ENCODE results near the gene PIPOX. TPM values are rescaled to one million over a fixed set of nuclear protein-coding genes. Genes with fewer than 3 reads are reported as not detected.

Gene PIPOX
- total RNA-seq, 2 experiments from 2014 or later: 1.6 to 2.2 TPM

GRCh38 chr17:29061036-29061435 lies 18.1 kb downstream of the PIPOX start:
- DNase-seq (no peak), ATAC-seq (no peak)
- Mint-ChIP-seq H3K27me3 (no peaks in the 10 kb centered on the region), H3K27ac (no peak overlapping the region), H3K4me1 (no peaks in the 10 kb centered on the region), H3K36me3 (no peaks in the 10 kb centered on the region), H3K9me3 (ENCODE audit: low read depth) (no peaks in the 10 kb centered on the region), H3K4me3 (no peak overlapping the region)
- CTCF ChIA-PET: no interaction called here

DNA sequence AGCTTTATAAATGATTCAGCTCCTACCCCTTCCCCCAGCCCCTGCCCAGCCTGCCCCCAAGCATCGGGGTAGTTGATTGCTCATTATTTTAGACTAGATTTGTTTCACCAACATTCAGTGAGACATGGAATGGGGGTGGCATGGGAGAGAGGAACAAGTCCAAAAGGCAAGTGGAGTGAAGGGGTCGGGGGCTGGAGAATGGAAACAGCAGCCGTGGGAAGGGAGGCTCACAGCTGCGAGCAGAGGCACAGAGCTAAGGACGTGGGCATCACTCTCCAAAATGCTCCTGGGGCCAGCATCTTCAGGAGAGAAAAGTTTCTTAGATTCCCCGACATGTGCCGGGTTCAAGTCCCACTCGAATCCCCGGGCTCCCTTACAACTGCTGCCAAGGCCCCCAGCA lies 19.3 kb downstream of the PIPOX start:
- no peaks in the 10 kb centered on the region for H3K36me3 Mint-ChIP-seq
- H3K27me3 Mint-ChIP-seq: no peaks in the 10 kb centered on the region
- H3K27ac Mint-ChIP-seq: no peak overlapping the region
- CTCF ChIA-PET: interaction anchor here (1.1 kb wide), 1 partner anchor 55 kb away, joined by 4 read pairs; no protein-coding TSS in a partner anchor
- H3K4me1 Mint-ChIP-seq: no peaks in the 10 kb centered on the region
- no peak for DNase-seq
- no peak for ATAC-seq
- H3K9me3 Mint-ChIP-seq (ENCODE audit: low read depth): no peaks in the 10 kb centered on the region
- H3K4me3 Mint-ChIP-seq: no peak overlapping the region

GRCh38 chr17:29063992-29064391 lies 21.1 kb downstream of the PIPOX start:
- ATAC-seq (no peak), DNase-seq (no peak)
- Mint-ChIP-seq H3K36me3 (no peaks in the 10 kb centered on the region), H3K27me3 (no peaks in the 10 kb centered on the region), H3K4me3 (no peak overlapping the region), H3K9me3 (ENCODE audit: low read depth) (no peaks in the 10 kb centered on the region), H3K4me1 (no peaks in the 10 kb centered on the region), H3K27ac (no peak overlapping the region)
- CTCF ChIA-PET: interaction anchor here (1.2 to 2.6 kb wide), 5 partner anchors 48 to 111 kb away, joined by 3 to 10 read pairs (median 3); no protein-coding TSS in a partner anchor

GRCh38 chr17:29066047-29066446 lies 23.1 kb downstream of the PIPOX start:
- no peak overlapping the region for H3K4me3 Mint-ChIP-seq
- no peak overlapping the region for H3K27ac Mint-ChIP-seq
- no peaks in the 10 kb centered on the region for H3K36me3 Mint-ChIP-seq
- no peaks in the 10 kb centered on the region for H3K9me3 Mint-ChIP-seq (ENCODE audit: low read depth)
- DNase-seq (no peak), ATAC-seq (no peak)
- no peaks in the 10 kb centered on the region for H3K27me3 Mint-ChIP-seq
- CTCF ChIA-PET: interaction anchor here (2.6 kb wide), 1 partner anchor 101 kb away, joined by 10 read pairs; no protein-coding TSS in a partner anchor
- H3K4me1 Mint-ChIP-seq: no peaks in the 10 kb centered on the region

DNA sequence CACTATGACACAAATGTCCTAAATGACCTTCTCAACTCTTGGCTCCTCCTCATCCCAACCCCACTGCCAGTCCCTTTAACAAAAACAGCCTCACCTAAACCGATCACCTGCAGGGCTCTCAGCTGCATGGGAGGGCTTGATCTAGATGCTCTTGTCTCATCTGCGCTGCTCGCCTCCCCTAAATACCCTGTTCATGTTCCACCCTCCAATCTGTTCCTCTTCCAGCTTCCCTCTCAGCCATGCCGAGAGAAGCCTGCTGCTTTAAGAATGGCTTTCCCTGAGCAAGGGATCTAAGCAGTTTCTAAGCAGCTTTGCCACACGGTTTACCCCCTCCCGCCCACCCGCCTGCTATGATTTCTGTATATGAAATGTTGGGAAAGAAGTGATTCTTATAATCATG lies 23.7 kb downstream of the PIPOX start:
- CTCF ChIA-PET: interaction anchor here (2.6 kb wide), 1 partner anchor 101 kb away, joined by 10 read pairs; no protein-coding TSS in a partner anchor
- no peaks in the 10 kb centered on the region for H3K36me3 Mint-ChIP-seq
- ATAC-seq (no peak), DNase-seq (no peak)
- no peak overlapping the region for H3K27ac Mint-ChIP-seq
- H3K4me1 Mint-ChIP-seq: no peaks in the 10 kb centered on the region
- H3K9me3 Mint-ChIP-seq (ENCODE audit: low read depth): no peaks in the 10 kb centered on the region
- no peaks in the 10 kb centered on the region for H3K27me3 Mint-ChIP-seq
- no peak overlapping the region for H3K4me3 Mint-ChIP-seq

- CTCF ChIA-PET: interaction anchor here (1.3 kb wide), 1 partner anchor 55 kb away, joined by 3 read pairs; no protein-coding TSS in a partner anchor
- no peak for DNase-seq
- Mint-ChIP-seq H3K4me1 (no peaks in the 10 kb centered on the region), H3K27ac (no peak overlapping the region), H3K36me3 (no peaks in the 10 kb centered on the region), H3K9me3 (ENCODE audit: low read depth) (no peaks in the 10 kb centered on the region), H3K27me3 (no peaks in the 10 kb centered on the region), H3K4me3 (no peak overlapping the region)
- ATAC-seq: no peak
These were observed 25.9 kb downstream of the PIPOX start for GRCh38 chr17:29068818-29069217.

GRCh38 chr17:29069526-29070041 lies 26.6 kb downstream of the PIPOX start:
- H3K36me3 Mint-ChIP-seq: no peaks in the 10 kb centered on the region
- DNase-seq: no peak
- no peak overlapping the region for H3K27ac Mint-ChIP-seq
- CTCF ChIA-PET: interaction anchor here (1.0 to 1.5 kb wide), 3 partner anchors 43 to 54 kb away, joined by 3 to 4 read pairs (median 3); no protein-coding TSS in a partner anchor
- no peaks in the 10 kb centered on the region for H3K9me3 Mint-ChIP-seq (ENCODE audit: low read depth)
- H3K4me3 Mint-ChIP-seq: no peak overlapping the region
- H3K27me3 Mint-ChIP-seq: no peaks in the 10 kb centered on the region
- no peak for ATAC-seq
- no peaks in the 10 kb centered on the region for H3K4me1 Mint-ChIP-seq

- no peak overlapping the region for H3K4me3 Mint-ChIP-seq
- no peaks in the 10 kb centered on the region for H3K36me3 Mint-ChIP-seq
- no peak for ATAC-seq
- no peaks in the 10 kb centered on the region for H3K9me3 Mint-ChIP-seq (ENCODE audit: low read depth)
- DNase-seq: no peak
- CTCF ChIA-PET: interaction anchor here (1.0 to 1.5 kb wide), 3 partner anchors 42 to 53 kb away, joined by 3 to 4 read pairs (median 3); no protein-coding TSS in a partner anchor
- H3K27me3 Mint-ChIP-seq: no peaks in the 10 kb centered on the region
- no peaks in the 10 kb centered on the region for H3K4me1 Mint-ChIP-seq
- no peak overlapping the region for H3K27ac Mint-ChIP-seq
These were observed 27.4 kb downstream of the PIPOX start for GRCh38 chr17:29070308-29070707.

DNA sequence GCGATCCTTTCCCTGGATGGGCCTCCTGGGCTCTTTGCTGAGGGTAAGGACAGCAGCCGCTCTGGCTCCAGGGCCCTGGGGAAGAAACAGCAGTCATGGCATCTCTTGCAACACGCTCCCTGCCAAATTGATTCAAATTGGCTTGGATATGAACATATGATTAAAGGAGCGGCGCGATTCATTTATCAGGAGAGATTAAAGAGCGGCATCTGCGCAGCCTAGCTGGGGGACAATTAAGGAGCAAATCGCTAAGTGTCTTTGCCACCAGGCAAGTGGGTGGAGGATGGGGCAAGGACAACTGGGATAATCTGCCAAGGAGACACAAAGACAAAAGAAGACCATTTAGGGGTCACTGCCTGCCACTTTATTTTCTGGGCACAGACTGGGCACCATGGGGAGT lies 27.8 kb downstream of the PIPOX start:
- DNase-seq (no peak), ATAC-seq (no peak)
- no peaks in the 10 kb centered on the region for H3K36me3 Mint-ChIP-seq
- CTCF ChIA-PET: interaction anchor here (1.5 kb wide), 1 partner anchor 46 kb away, joined by 4 read pairs; no protein-coding TSS in a partner anchor
- no peak overlapping the region for H3K27ac Mint-ChIP-seq
- H3K9me3 Mint-ChIP-seq (ENCODE audit: low read depth): no peaks in the 10 kb centered on the region
- no peaks in the 10 kb centered on the region for H3K4me1 Mint-ChIP-seq
- H3K4me3 Mint-ChIP-seq: no peak overlapping the region
- no peaks in the 10 kb centered on the region for H3K27me3 Mint-ChIP-seq

DNA sequence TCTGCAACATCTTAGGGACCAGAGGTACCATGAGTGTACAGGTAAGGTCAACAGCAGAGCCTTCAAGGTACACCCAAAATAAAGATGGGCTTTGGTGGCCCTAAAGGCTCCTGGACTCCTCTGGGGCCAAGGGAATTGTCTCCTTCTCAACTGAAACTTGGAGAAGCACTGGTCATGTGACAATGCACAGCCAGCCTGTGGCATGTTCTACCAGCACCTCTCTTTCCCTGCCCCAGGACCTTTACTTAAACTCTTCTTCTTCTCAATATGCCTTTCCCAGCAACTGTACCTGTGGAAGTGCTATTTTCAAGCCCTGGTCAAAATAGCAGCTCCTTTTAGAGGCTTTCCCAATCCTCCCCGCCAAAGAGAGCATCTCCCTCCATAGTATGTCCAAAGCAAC lies 28.4 kb downstream of the PIPOX start:
- Mint-ChIP-seq H3K27me3 (no peaks in the 10 kb centered on the region), H3K9me3 (ENCODE audit: low read depth) (no peaks in the 10 kb centered on the region), H3K4me1 (no peaks in the 10 kb centered on the region), H3K27ac (no peak overlapping the region), H3K36me3 (no peaks in the 10 kb centered on the region), H3K4me3 (no peak overlapping the region)
- no peak for ATAC-seq
- DNase-seq: no peak
- CTCF ChIA-PET: interaction anchor here (2.2 kb wide), 1 partner anchor 106 kb away, joined by 7 read pairs; no protein-coding TSS in a partner anchor

DNA sequence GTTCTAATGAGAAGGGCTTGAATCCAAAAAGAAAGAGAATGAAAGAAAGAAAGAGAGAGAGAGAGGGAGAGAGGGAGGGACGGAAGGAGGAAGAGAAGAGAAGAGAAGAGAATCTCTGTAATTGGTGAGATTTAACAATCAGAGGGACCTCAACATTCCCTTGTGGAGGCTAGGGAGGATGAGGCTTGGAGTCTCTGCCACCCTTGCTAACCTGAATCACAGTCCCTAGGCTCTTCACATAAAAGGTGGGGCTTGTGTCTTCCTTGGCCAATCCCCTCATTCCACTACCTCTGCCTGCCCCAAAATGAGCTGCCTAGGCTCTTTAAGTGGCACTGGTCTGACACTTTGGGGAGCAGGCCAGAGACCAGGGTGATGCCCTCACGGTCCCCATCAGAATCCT lies 30.1 kb downstream of the PIPOX start:
- Mint-ChIP-seq H3K36me3 (no peaks in the 10 kb centered on the region), H3K27me3 (no peaks in the 10 kb centered on the region), H3K9me3 (ENCODE audit: low read depth) (no peaks in the 10 kb centered on the region), H3K4me3 (no peak overlapping the region), H3K4me1 (no peaks in the 10 kb centered on the region), H3K27ac (no peak overlapping the region)
- CTCF ChIA-PET: interaction anchor here (0.6 to 2.2 kb wide), 2 partner anchors 107 to 492 kb away, joined by 4 to 7 read pairs; no protein-coding TSS in a partner anchor
- no peak for ATAC-seq
- DNase-seq: no peak

DNA sequence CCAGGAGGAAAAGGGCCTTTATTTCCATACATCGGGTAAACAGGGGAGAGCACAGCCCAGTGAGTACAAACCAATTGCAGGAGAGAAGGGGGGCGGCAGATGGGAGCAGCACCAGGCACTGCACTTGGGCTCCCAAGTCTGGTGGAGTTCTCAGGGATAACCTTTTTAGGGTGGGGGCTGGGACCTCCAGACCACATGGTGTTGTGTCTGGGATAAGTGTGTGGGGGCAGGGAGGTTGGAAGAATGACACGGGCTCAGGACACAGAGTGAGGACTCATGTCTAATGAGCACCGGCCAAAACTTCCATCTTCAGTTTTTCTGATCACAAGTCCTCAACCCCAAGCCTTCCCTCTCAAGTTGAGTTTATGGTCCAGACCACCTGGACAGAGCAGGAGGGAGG lies 30.6 kb downstream of the PIPOX start:
- DNase-seq (no peak), ATAC-seq (no peak)
- Mint-ChIP-seq H3K27ac (no peak overlapping the region), H3K4me3 (no peak overlapping the region), H3K36me3 (no peaks in the 10 kb centered on the region), H3K9me3 (ENCODE audit: low read depth) (no peaks in the 10 kb centered on the region), H3K27me3 (no peaks in the 10 kb centered on the region), H3K4me1 (no peaks in the 10 kb centered on the region)
- CTCF ChIA-PET: interaction anchor here (2.2 kb wide), 1 partner anchor 108 kb away, joined by 7 read pairs; no protein-coding TSS in a partner anchor

- Mint-ChIP-seq H3K9me3 (ENCODE audit: low read depth) (no peaks in the 10 kb centered on the region), H3K4me3 (no peak overlapping the region), H3K27me3 (no peaks in the 10 kb centered on the region), H3K4me1 (no peaks in the 10 kb centered on the region), H3K36me3 (no peaks in the 10 kb centered on the region), H3K27ac (no peak overlapping the region)
- DNase-seq: no peak
- ATAC-seq: no peak
- CTCF ChIA-PET: interaction anchor here (1.4 kb wide), 1 partner anchor 109 kb away, joined by 4 read pairs; no protein-coding TSS in a partner anchor
These were observed 31.5 kb downstream of the PIPOX start for GRCh38 chr17:29074488-29074887.

DNA sequence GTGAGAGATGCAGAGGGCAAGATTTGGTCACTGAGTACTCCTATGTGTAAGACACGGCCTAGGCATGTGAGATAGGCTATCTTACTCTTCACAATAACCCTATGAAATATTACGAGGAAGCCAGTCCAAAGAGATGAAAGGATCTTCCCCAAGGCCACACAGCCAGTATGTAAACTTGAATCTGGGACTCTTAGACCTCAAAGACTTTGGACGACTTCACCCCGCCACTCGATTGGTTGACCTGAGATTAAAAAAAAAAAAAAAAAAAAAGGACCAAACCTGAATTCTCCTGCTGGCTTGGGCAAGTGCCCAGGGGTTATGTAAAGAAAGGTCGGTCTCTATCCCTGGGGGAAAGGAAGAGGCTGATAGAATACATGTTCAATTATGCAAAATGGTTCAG lies 33.1 kb downstream of the PIPOX start:
- no peak overlapping the region for H3K27ac Mint-ChIP-seq
- no peak overlapping the region for H3K4me3 Mint-ChIP-seq
- no peaks in the 10 kb centered on the region for H3K4me1 Mint-ChIP-seq
- H3K36me3 Mint-ChIP-seq: peaks cover 3% of the 10 kb centered on the region
- no peaks in the 10 kb centered on the region for H3K27me3 Mint-ChIP-seq
- DNase-seq (no peak), ATAC-seq (no peak)
- CTCF ChIA-PET: interaction anchor here (1.4 kb wide), 1 partner anchor 73 kb away, joined by 3 read pairs; no protein-coding TSS in a partner anchor
- no peaks in the 10 kb centered on the region for H3K9me3 Mint-ChIP-seq (ENCODE audit: low read depth)

All from activated CD8-positive, alpha-beta memory T cell treated with anti-CD3 and anti-CD28 coated beads, Interleukin-2, amount 10 ng/mL, durations not matched to agents 7 days and 5 days (primary cell).